ENCODE measurements around the gene IL6R. TPM values are rescaled to one million over a fixed set of nuclear protein-coding genes. Genes with fewer than 3 reads are reported as not detected.

The IL6R gene
- polyA plus RNA-seq, 1 donor: 7.7 TPM

Other genes with a start within 250 kb of the IL6R start
- gene TPM3, start 213.2 kb upstream of the IL6R start, polyA plus RNA-seq (ENCODE audit: insufficient read length): 319 TPM
- gene CFAP141, start 199.0 kb upstream of the IL6R start, polyA plus RNA-seq (ENCODE audit: insufficient read length): not detected
- gene UBAP2L, start 184.4 kb upstream of the IL6R start, polyA plus RNA-seq (ENCODE audit: insufficient read length): 108 TPM
- 67.5 TPM for gene HAX1, start 132.7 kb upstream of the IL6R start, polyA plus RNA-seq (ENCODE audit: insufficient read length)
- not detected for gene AQP10, start 84.2 kb upstream of the IL6R start, polyA plus RNA-seq (ENCODE audit: insufficient read length)
- 22.4 TPM for gene ATP8B2, start 79.8 kb upstream of the IL6R start, polyA plus RNA-seq (ENCODE audit: insufficient read length)
- 3.3 TPM for gene TDRD10, start 96.9 kb downstream of the IL6R start, polyA plus RNA-seq (ENCODE audit: insufficient read length)
- 9.9 TPM for gene SHE, start 97.1 kb downstream of the IL6R start, polyA plus RNA-seq (ENCODE audit: insufficient read length)
- gene UBE2Q1, start 153.3 kb downstream of the IL6R start, polyA plus RNA-seq (ENCODE audit: insufficient read length): 64.9 TPM
- 0.26 TPM for gene CHRNB2, start 162.4 kb downstream of the IL6R start, polyA plus RNA-seq (ENCODE audit: insufficient read length)
- gene ADAR, start 202.8 kb downstream of the IL6R start, polyA plus RNA-seq (ENCODE audit: insufficient read length): 52.4 TPM